ENCODE results near the gene CPNE8. TPM values are rescaled to one million over a fixed set of nuclear protein-coding genes. Genes with fewer than 3 reads are reported as not detected.

Gene CPNE8
- polyA plus RNA-seq, 2 of the 4 experiments (the other 2 are of a cell fraction) = 8.0 to 30.1 TPM

DNA sequence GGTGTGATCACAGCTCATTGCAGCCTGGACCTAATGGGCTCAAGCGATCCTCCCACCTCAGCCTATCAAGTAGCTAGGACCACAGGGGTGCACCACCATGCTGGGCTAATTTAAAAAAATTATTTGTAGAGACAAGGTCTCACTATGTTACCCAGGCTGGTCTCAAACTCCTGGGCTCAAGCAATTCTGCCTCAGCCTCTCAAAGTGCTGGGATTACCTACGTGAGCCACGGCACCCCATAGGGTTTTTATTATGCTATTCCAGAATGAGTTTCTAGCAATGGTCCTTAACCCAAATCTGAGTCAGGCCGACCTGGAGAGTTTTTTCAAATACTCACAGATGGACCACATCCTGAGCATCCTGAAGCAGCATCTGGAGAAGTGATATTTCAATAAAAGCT is 159.8 kb downstream of the CPNE8 start:
- CTCF ChIA-PET = no interaction called here
- no peak for FAIRE-seq
- no peak overlapping the region for H3K4me3 ChIP-seq
- H3K9me3 ChIP-seq = no peaks in the 10 kb centered on the region
- POLR2A ChIA-PET = no interaction called here
- no peak overlapping the region for H3K4me2 ChIP-seq
- ATAC-seq = no peak
- TF ChIP-seq POLR2AphosphoS2 (conservative IDR thresholded peaks at IDR 0.05; ENCODE audit: low read length) (no peak), NPAS2 (CRISPR knock-in tag; IDR thresholded peaks at IDR 0.05; ENCODE audit: borderline replicate concordance) (no peak), NR3C1 (IDR thresholded peaks at IDR 0.05) (no peak), PHF8 (IDR thresholded peaks at IDR 0.05; ENCODE audit: borderline replicate concordance, low read depth) (no peak), HOXB13 (CRISPR knock-in tag; IDR thresholded peaks at IDR 0.05; ENCODE audit: low read depth) (no peak), MAZ (IDR thresholded peaks at IDR 0.05; ENCODE audit: borderline replicate concordance, low read depth, low read length) (no peak), CHD2 (IDR thresholded peaks at IDR 0.05; ENCODE audit: low read length, partially characterized antibody) (no peak), RNF2 (IDR thresholded peaks at IDR 0.05; ENCODE audit: borderline replicate concordance, low read depth) (no peak), BHLHE40 (IDR thresholded peaks at IDR 0.05; ENCODE audit: low read depth, low read length) (no peak), RAD21 (conservative IDR thresholded peaks at IDR 0.05 in 1 of 2, IDR thresholded peaks at IDR 0.05 in 1 of 2) (no peak), CBX2 (IDR thresholded peaks at IDR 0.05; ENCODE audit: borderline replicate concordance, low read depth) (no peak)
- TF ChIP-seq, protein P1, sequence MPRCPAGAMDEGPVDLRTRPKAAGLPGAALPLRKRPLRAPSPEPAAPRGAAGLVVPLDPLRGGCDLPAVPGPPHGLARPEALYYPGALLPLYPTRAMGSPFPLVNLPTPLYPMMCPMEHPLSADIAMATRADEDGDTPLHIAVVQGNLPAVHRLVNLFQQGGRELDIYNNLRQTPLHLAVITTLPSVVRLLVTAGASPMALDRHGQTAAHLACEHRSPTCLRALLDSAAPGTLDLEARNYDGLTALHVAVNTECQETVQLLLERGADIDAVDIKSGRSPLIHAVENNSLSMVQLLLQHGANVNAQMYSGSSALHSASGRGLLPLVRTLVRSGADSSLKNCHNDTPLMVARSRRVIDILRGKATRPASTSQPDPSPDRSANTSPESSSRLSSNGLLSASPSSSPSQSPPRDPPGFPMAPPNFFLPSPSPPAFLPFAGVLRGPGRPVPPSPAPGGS (IDR thresholded peaks at IDR 0.05) = no peak
- TF ChIP-seq, protein P2, sequence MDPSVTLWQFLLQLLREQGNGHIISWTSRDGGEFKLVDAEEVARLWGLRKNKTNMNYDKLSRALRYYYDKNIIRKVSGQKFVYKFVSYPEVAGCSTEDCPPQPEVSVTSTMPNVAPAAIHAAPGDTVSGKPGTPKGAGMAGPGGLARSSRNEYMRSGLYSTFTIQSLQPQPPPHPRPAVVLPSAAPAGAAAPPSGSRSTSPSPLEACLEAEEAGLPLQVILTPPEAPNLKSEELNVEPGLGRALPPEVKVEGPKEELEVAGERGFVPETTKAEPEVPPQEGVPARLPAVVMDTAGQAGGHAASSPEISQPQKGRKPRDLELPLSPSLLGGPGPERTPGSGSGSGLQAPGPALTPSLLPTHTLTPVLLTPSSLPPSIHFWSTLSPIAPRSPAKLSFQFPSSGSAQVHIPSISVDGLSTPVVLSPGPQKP (IDR thresholded peaks at IDR 0.05; ENCODE audit: low read depth, low read length) = no peak
- TF ChIP-seq, protein P3, sequence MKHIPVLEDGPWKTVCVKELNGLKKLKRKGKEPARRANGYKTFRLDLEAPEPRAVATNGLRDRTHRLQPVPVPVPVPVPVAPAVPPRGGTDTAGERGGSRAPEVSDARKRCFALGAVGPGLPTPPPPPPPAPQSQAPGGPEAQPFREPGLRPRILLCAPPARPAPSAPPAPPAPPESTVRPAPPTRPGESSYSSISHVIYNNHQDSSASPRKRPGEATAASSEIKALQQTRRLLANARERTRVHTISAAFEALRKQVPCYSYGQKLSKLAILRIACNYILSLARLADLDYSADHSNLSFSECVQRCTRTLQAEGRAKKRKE (CRISPR knock-in tag; IDR thresholded peaks at IDR 0.05; ENCODE audit: low read depth) = no peak
- TF ChIP-seq, protein P4, sequence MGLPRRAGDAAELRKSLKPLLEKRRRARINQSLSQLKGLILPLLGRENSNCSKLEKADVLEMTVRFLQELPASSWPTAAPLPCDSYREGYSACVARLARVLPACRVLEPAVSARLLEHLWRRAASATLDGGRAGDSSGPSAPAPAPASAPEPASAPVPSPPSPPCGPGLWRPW (IDR thresholded peaks at IDR 0.05) = no peak
- no peaks in the 10 kb centered on the region for H3K4me1 ChIP-seq
- H3K27ac ChIP-seq = no peak overlapping the region
- 80% methylated on average over 4 of the region's 4 CpGs for WGBS (ENCODE audit: missing lambda C conversion rate)
- DNase-seq (ENCODE audit: low read depth in 1 of 2, low spot score in 1 of 2) = no peak

DNA sequence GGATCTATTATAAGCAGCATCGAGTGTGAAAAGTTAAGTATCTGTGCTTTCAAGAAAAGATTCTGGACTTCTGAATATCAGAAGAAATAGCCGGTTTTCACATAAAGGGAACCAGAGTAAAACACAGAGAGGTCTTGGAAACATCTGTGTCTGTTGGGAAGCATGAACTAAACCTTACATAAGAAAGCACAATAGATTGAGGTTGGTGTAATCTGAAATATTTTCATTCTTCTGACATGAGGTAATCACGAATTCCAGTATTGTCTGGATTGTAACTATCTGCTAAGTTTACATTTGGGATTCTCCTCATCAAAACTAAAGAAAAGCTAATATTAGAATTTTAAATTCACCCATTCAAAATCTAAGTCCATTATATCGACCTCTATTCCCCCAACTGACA is 161.3 kb downstream of the CPNE8 start:
- 54% methylated on average over 4 of the region's 4 CpGs for WGBS (ENCODE audit: missing lambda C conversion rate)
- TF ChIP-seq SMC3 (IDR thresholded peaks at IDR 0.05) (no peak), EHMT2 (IDR thresholded peaks at IDR 0.05; ENCODE audit: low read depth) (no peak), ZFP36 (IDR thresholded peaks at IDR 0.05; ENCODE audit: borderline replicate concordance, partially characterized antibody) (no peak), BHLHE40 (IDR thresholded peaks at IDR 0.05; ENCODE audit: low read depth, low read length) (no peak), FOSL2 (IDR thresholded peaks at IDR 0.05) (no peak), FOSL2 (CRISPR knock-in tag; IDR thresholded peaks at IDR 0.05) (no peak), ZNF302 (CRISPR knock-in tag; IDR thresholded peaks at IDR 0.05) (no peak), CHD4 (IDR thresholded peaks at IDR 0.05; ENCODE audit: borderline replicate concordance) (no peak), CBX2 (IDR thresholded peaks at IDR 0.05; ENCODE audit: borderline replicate concordance, low read depth) (no peak), KDM5A (IDR thresholded peaks at IDR 0.05) (no peak)
- TF ChIP-seq, protein P5, sequence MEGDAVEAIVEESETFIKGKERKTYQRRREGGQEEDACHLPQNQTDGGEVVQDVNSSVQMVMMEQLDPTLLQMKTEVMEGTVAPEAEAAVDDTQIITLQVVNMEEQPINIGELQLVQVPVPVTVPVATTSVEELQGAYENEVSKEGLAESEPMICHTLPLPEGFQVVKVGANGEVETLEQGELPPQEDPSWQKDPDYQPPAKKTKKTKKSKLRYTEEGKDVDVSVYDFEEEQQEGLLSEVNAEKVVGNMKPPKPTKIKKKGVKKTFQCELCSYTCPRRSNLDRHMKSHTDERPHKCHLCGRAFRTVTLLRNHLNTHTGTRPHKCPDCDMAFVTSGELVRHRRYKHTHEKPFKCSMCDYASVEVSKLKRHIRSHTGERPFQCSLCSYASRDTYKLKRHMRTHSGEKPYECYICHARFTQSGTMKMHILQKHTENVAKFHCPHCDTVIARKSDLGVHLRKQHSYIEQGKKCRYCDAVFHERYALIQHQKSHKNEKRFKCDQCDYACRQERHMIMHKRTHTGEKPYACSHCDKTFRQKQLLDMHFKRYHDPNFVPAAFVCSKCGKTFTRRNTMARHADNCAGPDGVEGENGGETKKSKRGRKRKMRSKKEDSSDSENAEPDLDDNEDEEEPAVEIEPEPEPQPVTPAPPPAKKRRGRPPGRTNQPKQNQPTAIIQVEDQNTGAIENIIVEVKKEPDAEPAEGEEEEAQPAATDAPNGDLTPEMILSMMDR (IDR thresholded peaks at IDR 0.05) = no peak
- TF ChIP-seq, protein P1 (IDR thresholded peaks at IDR 0.05) = no peak
- DNase-seq (ENCODE audit: low read depth in 1 of 2, low spot score in 1 of 2) (no peak), ATAC-seq (no peak), FAIRE-seq (no peak)
- ChIA-PET CTCF (interaction anchor here (1.3 kb wide), 1 partner anchor 88 kb away, joined by 3 read pairs; no protein-coding TSS in a partner anchor), POLR2A (no interaction called here)
- H3K27ac ChIP-seq = no peak overlapping the region
- H3K9me3 ChIP-seq = no peaks in the 10 kb centered on the region
- H3K4me3 ChIP-seq = no peak overlapping the region
- H3K4me1 ChIP-seq = no peaks in the 10 kb centered on the region
- H3K4me2 ChIP-seq = no peak overlapping the region
